Brain microvascular endothelial cell (primary cell): ENCODE measurements around the gene FXN.

Source experiments
- DNase-seq: peaks from one replicate; pipeline ENCODE4 v3.0.0-alpha.2; 2020
- H3K27ac ChIP-seq: fragments of 250-450 bp; sonication (Bioruptor Pico); 2 replicates; pipeline ENCODE4 v1.5.1; 2020; ENCODE audit warnings: mild to moderate bottlenecking, moderate library complexity
- H3K27me3 ChIP-seq: fragments of 250-450 bp; sonication (Bioruptor Pico); replicated peaks from 2 replicates; pipeline ENCODE4 v1.5.1; 2020; ENCODE audit warnings: mild to moderate bottlenecking
- H3K36me3 ChIP-seq: fragments of 250-450 bp; sonication (Bioruptor Pico); replicated peaks from 2 replicates; pipeline ENCODE4 v1.5.1; 2020; ENCODE audit warnings: mild to moderate bottlenecking
- H3K4me3 ChIP-seq: 2 replicates; pipeline ENCODE4 v1.5.1; 2011; ENCODE audit warnings: low read depth, mild to moderate bottlenecking, control low read depth, low read length, moderate library complexity
- CTCF ChIP-seq: IDR thresholded peaks from 2 replicates; pipeline ENCODE4 v1.5.1; 2011; ENCODE audit warnings: low read depth, mild to moderate bottlenecking, moderate library complexity, low read length, control low read depth, inconsistent platforms; ENCODE audit errors: missing control alignments
- in situ Hi-C: cut with HindIII; loops from 2 replicates; pipeline ENCODE4 v1.10.0; 2017; ENCODE audit warnings: low sequenced_read_pairs, low pct_ligation_motif_present

The FXN gene

GRCh38 chr9:69036309-69036708 lies 757 bp downstream of the FXN start:
- peak overlapping the region; percentile 93 for H3K4me3 ChIP-seq
- in situ Hi-C loops, result no loop called here
- H3K27me3 ChIP-seq, result no peaks in the 10 kb centered on the region
- DNase-seq, result peak; percentile 2
- TF ChIP-seq CTCF, result no peak
- no peaks in the 10 kb centered on the region for H3K36me3 ChIP-seq
- peak overlapping the region; percentile 75 for H3K27ac ChIP-seq

- no peaks in the 10 kb centered on the region for H3K36me3 ChIP-seq
- no peak for TF ChIP-seq CTCF
- peak overlapping the region; percentile 75 for H3K27ac ChIP-seq
- DNase-seq, result no peak
- H3K4me3 ChIP-seq, result peak overlapping the region; percentile 93
- H3K27me3 ChIP-seq, result no peaks in the 10 kb centered on the region
- in situ Hi-C loops, result no loop called here
Measured at GRCh38 chr9:69036799-69037198, 1.2 kb downstream of the FXN start.

GRCh38 chr9:69040646-69041045 lies 5.1 kb downstream of the FXN start:
- no peaks in the 10 kb centered on the region for H3K36me3 ChIP-seq
- H3K4me3 ChIP-seq, result no peak overlapping the region
- DNase-seq, result no peak
- no peak overlapping the region for H3K27ac ChIP-seq
- in situ Hi-C loops, result no loop called here
- no peak for TF ChIP-seq CTCF
- no peaks in the 10 kb centered on the region for H3K27me3 ChIP-seq

- H3K36me3 ChIP-seq, result peaks cover 12% of the 10 kb centered on the region
- in situ Hi-C loops, result no loop called here
- no peaks in the 10 kb centered on the region for H3K27me3 ChIP-seq
- H3K4me3 ChIP-seq, result no peak overlapping the region
- TF ChIP-seq CTCF, result no peak
- H3K27ac ChIP-seq, result no peak overlapping the region
- peak; percentile 51 for DNase-seq
Measured at GRCh38 chr9:69044240-69045219, 9.0 kb downstream of the FXN start.

- Histone ChIP-seq H3K27ac (no peak overlapping the region), H3K36me3 (peaks cover 12% of the 10 kb centered on the region), H3K4me3 (no peak overlapping the region), H3K27me3 (no peaks in the 10 kb centered on the region)
- no peak for DNase-seq
- no peak for TF ChIP-seq CTCF
- in situ Hi-C loops, result no loop called here
Measured at GRCh38 chr9:69045821-69046220, 10.3 kb downstream of the FXN start.
